NCI-H2196 treated with DMSO at 0.1 percent for 48 hours (cell line): ENCODE results near the gene KLHDC9.

Source experiments
- DNase-seq: peaks from one replicate; lab custom pipeline; 2025; ENCODE audit not compliant: unreplicated experiment; lab: John Stamatoyannopoulos, UW

The KLHDC9 gene

GRCh38 chr1:161074676-161075368 lies 23.3 kb upstream of the KLHDC9 start:
- no peak for DNase-seq

GRCh38 chr1:161076410-161076809 lies 21.8 kb upstream of the KLHDC9 start:
- DNase-seq = no peak

- DNase-seq = no peak
Measured at GRCh38 chr1:161077426-161077825, 20.7 kb upstream of the KLHDC9 start.

GRCh38 chr1:161079436-161080110 lies 18.6 kb upstream of the KLHDC9 start:
- no peak for DNase-seq

- no peak for DNase-seq
Measured at GRCh38 chr1:161080441-161081405, 17.4 kb upstream of the KLHDC9 start.

- no peak for DNase-seq
Measured at GRCh38 chr1:161081519-161081918, 16.6 kb upstream of the KLHDC9 start.

DNA sequence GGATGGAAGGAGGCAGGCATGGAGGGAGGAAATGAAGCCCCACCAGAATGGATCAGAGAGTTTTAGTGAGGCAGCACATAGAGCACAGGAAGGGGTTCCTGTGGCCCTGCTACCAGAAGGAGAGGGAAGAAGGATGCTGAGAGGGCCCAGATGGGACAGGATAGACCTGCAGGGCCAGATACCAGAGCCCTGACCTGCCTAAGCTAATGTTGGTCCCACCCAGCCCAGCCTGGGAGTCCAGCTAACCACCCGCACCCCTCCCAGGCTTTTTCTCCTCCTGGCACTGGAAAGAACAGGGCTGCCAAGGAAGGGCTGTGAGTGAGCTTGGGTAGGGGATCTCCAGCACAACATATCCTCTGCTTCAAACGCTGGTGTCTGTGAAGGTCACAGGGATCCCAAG lies 15.7 kb upstream of the KLHDC9 start:
- DNase-seq = no peak

GRCh38 chr1:161082996-161083747 lies 15.0 kb upstream of the KLHDC9 start:
- peak; percentile 44 for DNase-seq

DNA sequence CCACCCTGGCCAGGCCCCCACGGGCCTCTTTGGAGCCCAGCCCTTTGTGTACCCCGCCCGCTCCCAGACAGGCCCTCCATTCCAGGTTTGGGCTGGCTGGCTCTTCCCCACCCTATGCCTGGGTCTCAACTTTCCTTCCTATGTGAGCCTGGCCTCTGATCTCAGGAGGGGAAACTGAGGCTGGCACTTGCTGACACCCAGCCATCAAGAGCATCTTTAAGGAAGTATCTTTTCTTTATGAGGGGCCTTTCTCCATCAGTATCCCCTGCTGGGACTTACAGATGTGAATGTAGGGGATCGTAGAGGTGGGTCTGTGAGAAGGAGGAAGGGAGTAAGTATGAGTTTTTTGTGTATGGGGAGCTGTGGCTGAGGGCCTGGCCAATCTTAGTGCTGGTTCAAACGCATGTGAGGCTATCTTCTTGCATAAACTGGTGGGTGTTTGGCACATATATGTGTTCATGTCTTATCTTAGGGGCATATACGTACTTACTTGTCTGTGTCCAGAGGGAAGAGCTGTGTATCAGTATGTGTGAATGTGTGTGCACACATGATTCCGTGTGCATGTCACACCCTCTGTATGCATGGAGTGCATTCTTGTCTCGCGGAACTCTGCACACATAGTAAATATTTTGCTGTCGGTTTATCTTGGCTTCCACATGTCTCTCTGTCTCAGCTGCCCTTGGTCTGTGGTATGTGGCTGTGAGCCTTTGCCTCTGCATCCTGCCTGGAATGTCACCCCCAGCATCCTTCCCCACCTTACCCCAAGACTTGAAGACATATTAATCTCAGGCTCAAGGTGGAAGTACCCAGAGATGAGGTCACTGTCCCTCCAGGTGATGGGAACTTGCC lies 14.2 kb upstream of the KLHDC9 start:
- DNase-seq = no peak

- DNase-seq = no peak
Measured at GRCh38 chr1:161084597-161084988, 13.6 kb upstream of the KLHDC9 start.

GRCh38 chr1:161085165-161085564 lies 13.0 kb upstream of the KLHDC9 start:
- DNase-seq = no peak

- DNase-seq = no peak
Measured at GRCh38 chr1:161086457-161086856, 11.7 kb upstream of the KLHDC9 start.

- DNase-seq = no peak
Measured at GRCh38 chr1:161088587-161089110, 9.5 kb upstream of the KLHDC9 start.

DNA sequence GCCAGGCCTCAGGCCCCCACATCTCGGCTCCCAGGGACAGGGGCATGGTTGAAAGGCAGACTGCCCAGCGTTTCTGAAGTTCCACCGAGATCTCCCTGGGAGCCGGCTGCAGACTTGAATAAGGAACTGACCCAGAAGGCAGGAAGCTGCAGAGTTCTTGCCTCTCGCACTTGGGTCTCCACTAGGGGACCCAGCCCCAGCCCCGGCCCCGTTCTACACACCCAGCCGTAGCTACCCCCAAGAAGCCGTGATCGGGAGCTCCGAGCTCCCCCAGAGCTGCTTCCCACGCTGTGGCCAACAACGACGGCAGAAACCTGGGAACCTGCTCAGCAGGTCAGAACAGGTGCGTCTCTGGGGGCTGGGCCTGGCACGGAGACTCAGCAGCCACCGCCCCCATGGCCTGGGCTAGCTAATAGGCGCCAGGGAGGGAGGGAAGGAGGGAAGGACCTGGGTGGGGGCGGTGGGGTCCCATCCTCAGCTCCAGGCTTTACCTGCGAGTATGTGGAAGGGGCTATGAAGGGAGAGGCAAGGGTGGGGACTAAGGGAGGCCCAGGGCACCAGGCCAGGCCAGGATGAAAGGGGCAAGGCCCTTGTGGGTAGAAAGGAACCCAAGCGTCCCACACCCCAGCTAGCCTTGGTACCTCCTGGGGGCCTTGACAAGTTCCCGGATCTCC lies 8.8 kb upstream of the KLHDC9 start, which contains the start of gene NECTIN4:
NECTIN4 (minus strand) TSS at position 308 of the 674 bp plus-strand sequence; CDS start at position 46, 262 bp downstream.
- no peak for DNase-seq

- no peak for DNase-seq
Measured at GRCh38 chr1:161089938-161090337, 8.2 kb upstream of the KLHDC9 start.

- DNase-seq = no peak
Measured at GRCh38 chr1:161090617-161091016, 7.5 kb upstream of the KLHDC9 start.

DNA sequence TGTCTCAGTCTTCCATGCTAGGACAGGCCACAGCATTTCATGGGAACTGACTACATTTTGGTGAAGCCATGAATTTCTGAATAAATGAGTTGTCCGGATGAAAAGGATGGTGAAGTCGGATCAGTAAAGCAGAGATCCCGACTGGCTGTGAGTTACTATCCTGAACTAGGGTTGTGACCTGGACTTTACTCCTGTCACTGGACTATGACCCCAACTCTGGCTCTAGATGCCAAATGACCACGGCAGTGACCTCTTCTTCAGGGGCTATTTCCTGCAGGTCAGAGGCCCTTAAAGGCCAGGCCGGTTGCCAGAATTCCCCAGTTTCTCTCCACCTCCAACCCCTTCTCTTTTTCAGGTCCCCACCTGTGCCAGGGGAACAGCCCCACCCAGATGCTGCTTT lies 7.1 kb upstream of the KLHDC9 start:
- no peak for DNase-seq

DNA sequence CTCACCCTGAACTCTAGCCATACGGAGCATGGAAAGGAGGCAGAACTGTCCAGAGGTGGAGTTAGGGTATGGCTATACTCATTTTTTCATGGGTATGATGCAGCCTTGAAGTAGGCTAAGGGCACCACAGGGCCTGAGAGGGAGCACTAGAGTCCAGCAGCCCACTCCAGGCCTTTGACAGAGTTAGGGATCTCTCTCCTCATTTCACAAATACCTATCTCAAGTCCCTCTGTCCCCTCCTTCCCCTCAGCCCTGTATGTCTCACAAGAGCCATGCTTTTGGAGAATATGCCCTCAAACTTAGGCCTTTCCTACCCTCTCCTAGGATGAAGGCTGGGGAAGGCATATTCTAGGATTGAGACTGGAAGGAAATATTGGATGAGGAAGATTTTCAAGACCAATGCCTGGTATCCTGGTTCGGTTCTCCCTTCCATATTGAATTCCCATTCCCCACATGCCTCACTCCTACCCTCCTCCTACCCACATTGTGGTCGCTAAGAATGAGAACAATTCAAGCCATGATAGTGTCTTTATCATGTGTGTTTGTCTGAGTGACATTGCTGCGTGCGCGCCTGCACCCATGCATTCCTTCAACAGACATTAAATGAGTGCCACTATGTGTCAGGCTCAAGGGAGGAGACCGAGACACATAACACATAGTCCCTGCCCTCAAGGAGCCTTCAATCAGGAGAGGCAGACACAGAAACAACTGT lies 6.2 kb upstream of the KLHDC9 start:
- DNase-seq = no peak
